GF-D8 (cell line): ENCODE results near the gene TMCO4.
"Not testable (repeated sequence)": the region's sequence is repeated elsewhere in the genome, so short reads cannot be mapped to it uniquely, and the experiment has no call there.

Experiments used
- DNase-seq: peaks from one replicate; lab custom pipeline; 2025; lab: John Stamatoyannopoulos, UW

TMCO4 gene

DNA sequence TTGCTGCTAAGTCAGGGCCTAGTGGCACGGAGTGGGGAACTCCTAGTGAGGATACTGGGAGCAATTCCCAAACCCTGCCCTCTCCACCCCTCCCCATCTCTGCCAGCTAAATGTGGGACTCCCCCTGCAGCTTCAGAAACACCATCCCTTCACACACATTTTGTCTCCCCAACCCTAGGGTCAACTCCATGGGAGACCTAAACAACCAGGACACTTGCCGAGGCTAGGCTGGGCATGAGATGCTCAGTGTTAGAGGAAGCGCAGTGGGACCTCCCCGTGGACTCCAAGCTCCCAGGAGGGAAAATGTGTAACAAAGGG, 13.9 kb upstream of the TMCO4 start:
- no peak for DNase-seq

DNA sequence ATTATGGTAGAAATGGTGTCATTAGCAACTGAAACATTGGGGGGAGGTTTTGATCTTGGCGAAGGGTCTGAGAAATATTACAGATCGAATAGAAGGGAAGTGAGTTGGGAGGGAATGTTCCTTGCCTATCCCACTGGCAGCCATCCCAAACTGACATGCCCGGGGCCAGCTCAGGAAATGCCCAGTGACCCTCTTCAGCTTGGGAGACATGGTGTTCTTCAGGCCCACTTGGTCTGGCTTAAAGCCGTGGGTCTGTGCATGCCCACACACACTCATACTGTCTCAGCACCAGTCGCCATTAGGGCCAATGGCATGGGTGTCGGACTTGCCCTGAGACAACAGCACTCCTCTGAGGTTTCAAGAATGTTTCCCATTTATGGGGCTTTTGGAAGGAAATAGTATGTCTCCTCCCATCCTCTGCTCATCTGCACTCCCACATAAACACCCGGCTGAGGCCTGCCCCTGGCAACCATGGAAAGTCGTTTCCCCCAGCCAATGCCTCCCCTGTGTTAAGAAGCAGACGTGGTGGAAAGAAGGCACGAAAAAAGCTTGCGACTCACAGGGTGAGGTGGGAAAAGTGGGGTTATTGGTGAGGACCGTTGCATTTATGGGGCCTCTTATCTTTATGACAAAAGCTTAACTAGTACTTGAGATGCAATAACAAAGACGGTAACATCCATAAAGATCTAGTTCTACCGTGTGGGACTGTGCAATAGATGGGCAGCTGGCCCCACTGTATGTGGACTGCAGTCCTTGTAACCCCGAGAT, 13.3 kb upstream of the TMCO4 start:
- no peak for DNase-seq

DNA sequence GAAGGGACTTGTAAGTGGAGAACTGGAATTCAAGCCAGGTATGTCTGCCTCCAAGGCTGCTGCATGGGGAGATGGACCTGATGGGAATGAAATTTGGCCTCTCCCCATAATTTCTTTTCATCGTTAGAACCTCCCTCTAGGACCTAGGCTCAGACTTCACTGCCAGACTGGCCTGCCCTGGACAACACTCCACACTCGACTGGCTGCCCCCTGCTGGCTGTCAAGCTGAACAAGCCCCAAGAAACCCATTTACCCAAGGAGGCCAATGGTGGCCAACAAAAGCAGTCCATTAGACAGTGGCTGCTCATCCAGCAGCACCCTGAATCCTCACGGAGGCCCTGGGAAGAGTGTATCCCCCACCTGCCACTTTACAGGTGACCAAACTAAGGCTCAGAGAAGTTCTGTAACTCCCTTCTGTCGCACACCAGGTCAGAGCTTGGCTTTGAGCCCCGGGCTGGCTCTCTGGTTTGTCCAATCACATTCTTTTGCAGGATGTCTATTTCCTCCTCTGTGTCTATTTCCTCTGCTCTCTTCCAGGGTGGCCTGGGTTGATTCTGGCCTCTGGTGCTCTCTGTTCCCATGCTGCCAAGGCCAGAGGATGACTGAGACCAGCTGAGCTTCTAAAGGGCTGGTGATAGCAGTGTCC, 11.6 kb upstream of the TMCO4 start:
- DNase-seq: no peak

DNA sequence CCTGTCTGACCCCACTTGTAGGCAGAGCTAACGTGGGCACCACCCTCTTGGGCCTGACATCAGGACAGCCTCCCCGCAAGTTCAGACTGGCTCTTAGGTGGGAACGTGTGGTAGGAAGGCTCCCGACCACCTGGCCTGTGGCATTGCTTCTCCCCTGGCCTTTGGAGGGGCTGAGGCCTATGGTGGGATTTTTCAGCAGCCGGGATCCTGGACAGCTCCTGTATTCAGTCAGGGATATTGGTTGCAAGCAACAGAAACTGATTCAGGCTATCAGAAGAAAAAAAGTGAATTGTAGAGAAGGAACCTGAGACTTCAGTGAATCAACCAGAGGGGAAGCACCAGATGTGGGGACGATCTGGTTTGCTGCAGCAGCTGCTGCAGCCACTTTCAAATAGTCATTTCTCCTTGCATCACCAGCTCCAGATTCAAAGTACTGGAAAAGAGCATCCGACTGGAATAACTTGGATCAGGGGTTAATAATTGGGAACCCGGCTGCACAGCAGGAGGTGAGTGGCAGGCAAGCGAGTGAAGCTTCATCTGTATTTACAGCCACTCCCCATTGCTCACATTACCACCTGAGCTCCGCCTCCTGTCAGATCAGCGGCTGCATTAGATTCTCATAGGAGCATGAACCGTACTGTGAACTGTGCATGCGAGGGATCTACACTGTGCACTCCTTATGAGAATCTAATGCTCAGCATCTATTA, 9.5 kb upstream of the TMCO4 start:
- no peak for DNase-seq

DNA sequence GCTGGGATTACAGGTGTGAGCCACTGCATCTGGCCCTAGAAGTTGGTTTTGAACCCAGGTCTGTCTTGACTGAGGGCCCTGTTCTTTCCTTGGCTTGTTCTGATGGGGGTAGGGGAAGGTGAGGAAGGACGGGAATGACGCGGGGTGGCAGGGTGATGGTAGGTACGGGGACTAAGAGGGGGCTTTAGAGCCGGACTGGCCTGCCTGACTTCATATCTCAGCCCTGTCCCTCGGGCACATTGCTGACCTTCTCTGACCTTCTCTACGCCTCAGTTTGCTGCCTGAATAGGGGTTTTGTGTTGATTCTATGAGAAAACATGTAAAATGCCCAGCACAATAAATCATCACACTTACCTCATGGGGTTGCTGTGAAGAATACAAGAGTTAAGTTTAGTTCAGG, 8.6 kb upstream of the TMCO4 start:
- DNase-seq: no peak

DNA sequence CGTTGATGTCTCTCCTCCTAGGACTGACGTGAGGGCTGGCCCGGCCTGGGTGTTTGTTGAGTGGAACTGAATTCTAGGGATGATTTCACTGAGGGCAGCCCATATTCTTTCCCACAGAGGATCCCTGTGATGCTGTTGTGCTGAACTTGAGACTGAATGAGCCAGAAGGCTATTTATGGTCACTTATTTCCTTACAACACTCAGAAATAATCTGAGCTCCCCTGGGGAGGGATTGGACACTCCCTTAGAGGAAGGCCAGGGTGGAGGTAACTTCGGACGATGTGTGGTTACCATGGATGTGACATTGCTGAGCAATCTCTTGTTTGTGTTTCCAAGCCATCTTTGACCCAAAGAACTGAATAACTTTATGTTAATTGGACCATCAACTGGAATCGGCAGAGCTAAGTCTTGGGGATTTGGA, 5.1 kb upstream of the TMCO4 start:
- no peak for DNase-seq

DNA sequence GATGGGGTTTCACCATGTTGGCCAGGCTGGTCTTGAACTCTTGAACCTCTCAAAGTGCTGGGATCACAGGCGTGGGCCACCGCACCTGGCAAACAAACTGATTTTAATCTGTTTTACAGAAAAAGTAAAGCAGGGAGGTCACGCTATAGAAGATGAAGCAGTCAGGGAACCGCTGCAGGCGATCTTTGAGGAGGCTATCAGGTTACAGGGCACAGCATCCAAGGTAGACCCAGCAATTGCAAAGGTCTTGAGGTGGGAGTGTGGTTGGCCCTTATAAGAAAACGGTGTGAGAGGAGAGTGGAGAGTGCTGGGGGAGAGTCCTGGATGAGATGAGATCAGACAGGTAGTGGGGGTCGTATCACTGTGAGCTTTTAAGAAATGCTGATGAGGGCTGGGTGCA, 2.6 kb upstream of the TMCO4 start:
- DNase-seq: no peak

DNA sequence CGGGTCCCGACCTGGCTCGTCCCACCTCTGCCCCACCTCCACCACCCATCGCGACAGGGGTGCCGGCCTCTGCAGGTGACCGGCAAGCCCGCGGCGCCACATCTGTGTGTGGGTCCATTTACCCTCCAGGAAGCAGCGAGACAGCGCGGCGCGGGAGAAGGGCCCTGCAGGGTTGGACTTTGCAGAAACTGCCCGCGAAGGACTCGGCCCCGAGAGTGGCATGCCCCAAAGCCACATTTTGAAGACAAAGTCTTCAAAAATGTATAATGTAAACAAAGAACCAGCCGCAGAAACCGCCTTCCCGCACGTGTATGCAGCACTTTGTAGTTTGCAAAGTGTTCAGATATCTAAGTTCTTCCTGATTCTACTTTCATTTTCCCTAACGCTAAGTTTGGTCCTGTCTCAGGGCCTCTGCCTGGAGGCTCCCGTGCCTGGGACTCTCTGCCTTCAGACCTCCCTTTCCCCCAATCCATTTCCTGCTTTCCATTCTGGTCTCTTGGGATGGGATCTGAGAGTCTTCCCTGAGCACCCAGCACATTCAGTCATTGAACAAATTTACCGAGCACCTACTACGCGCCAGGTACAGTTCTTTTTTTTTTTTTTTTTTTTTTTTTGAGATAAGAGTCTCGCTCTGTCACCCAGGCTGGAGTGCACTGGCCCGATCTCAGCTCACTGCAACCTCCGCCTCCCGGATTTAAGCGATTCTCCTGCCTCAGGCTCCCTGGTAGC, 524 bp upstream of the TMCO4 start:
- peak; percentile 43 for DNase-seq

DNA sequence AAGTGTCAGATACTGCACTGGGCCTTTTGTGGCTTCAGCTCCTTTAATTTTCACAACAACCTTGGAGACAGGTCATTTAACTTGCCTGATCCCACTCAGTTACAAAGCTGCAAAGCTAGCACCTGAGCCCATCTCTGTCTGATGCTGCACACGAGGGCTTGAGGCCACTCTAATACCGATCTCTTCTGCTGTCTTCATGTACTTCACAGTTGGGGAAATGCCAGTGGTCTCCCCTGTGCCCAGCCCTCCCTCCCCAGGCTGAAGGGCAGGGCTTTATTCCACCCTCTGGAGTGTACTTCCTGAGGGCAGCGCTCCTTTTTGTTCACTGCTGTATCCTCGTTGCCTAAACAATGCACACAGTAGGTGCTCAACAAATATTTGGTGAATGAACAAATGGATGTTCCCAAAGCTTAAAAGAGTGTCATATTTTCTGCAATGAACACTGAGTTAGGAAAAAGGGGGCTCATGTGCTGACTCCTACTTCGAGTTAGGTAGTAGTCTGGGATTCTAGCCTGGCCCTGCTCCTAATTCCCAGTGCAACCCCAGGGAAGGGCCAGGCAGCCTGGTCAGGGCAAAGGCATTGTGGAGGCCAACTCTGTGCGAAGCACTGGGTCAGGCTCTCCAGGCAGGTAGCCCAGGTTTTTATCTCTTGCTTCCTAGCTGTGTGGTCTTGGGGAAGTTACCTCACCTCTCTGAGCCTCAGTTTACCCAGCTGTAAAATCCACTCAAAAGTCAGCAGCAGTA, 1.1 kb downstream of the TMCO4 start:
- DNase-seq: no peak

DNA sequence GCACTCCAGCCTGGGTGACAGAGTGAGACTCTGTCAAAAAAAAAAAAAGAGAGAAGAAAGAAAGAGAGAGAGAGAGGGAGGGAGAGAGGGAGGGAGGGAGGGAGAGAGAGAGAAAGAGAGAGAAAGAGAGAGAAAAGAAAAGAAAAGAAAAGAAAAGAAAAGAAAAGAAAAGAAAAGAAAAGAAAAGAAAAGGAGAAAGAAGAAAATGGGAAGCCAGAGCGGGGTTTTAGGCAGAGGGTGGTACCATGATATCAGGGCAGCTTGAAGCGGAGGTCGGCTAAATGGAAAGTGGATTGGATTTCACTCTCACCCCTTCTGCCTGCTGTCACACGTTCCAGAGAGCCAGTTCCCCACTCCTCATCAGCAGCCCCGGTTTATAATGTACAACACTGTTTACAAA, 1.9 kb downstream of the TMCO4 start:
- DNase-seq: no peak

DNA sequence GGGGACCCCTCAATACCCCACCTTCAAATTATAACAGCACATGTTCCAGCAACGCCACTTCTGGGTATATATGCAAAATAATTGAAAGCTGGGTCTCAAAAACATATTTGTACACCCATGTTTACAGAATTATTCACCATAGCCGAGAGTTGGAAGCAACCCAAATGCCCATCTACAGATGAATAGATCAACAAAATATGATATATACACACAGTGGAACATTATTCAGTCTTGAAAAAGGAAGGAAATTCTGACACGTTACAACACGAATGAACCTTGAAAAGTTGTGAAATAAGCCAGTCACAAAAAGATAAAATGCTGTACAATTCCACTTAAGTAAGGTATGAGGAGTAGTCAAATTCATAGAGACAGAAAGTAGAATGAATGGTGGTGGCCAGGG, 5.1 kb downstream of the TMCO4 start:
- DNase-seq: no peak

DNA sequence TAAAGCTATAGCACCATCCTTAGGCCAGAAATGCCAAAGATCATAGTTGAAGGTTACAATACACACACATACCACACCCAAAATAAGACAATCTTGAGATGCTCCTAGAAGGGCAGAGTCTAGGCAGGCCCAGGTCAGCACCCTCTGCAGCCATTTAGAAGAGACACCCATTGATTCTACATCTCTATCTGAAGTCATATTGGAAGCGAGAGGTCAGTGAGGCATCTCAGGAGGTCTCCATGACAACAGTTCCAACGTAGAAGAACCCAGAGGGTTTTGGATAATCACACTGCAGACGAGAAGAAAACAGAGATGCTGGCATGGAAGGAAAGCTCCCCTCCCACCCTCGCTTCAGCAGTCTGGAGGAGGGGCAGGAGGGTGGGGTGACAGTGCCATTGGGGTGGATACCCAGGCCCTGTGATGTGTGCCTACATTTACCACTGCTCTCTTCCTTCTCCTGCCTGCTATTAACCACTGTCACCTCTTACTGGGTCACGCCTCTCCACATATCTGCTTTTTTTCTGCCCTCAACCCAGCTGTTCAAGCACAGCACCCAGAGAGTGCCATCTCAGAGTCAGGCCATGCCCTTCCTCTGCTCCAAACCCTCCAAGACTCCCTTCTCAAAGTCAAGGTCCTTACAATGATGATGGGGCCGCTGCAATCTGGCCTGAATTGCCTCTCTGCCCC, 6.2 kb downstream of the TMCO4 start:
- DNase-seq: no peak

DNA sequence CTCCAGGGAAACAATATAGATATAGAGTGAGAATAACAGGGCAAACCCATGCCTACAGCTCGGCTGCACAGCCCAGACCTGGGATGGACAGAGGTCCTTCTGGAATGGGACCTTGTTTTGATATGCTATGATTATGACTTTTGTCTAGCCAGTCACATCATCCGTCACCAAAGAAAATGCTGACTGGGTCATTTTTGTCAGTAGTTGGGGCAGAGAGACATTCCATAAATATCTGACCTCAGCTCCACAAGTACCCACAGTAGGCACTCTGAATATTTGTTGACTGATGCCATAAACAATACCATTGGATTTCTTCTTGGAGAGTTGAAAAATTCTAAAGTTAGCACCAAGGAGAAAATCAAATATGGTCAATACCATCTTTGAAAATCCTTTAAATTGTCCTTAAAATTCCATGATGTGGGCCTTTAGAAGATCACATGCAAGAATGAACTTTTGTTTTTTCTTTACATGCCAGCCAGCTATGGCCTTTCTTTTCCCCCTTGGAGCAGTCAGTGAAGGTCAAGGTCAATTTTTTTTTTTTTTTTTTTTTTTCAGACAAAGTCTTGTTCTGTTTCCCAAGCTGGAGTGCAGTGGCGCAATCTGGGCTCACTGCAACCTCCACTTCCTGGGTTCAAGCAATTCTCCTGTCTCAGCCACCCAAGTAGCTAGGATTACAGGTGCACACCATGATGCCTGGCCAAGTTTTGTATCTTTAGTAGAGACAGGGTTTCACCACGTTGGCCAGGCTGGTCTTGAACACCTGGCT, 7.3 kb downstream of the TMCO4 start:
- no peak for DNase-seq

DNA sequence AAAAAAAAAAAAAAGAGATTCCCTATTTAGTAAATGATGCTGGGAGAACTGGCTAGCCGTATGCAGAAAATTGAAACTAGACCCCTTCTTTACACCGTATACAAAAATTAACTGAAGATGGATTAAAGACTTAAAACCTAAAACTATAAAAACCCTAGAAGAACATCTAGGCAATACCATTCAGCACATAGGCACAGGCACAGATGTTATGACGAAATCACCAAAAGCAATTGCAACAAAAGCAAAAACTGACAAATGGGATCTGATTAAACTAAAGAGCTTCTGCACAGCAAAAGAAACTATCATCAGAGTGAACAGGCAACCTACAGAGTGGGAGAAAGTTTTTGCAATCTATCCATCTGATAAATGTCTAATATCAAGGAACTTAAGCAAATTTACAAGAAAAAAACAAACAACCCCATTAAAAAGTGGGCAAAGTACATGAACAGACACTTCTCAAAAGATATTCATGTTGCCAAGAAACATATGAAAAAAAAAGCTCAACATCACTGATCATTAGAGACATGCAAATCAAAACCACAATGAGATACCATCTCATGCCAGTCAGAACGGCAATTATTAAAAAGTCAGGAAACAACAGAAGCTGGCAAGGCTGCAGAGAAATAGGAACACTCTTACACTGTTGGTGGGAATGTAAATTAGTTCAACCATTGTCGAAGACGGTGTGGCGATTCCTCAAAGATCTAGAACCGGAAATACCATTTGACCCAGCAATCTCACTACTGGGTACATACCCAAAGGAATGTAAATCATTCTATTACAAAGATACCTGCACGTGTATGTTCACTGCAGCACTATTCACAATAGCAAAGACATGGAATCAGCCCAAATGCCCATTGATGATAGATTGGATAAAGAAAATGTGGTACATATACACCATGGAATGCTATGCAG, 9.4 kb downstream of the TMCO4 start:
- DNase-seq: not testable (repeated sequence)

DNA sequence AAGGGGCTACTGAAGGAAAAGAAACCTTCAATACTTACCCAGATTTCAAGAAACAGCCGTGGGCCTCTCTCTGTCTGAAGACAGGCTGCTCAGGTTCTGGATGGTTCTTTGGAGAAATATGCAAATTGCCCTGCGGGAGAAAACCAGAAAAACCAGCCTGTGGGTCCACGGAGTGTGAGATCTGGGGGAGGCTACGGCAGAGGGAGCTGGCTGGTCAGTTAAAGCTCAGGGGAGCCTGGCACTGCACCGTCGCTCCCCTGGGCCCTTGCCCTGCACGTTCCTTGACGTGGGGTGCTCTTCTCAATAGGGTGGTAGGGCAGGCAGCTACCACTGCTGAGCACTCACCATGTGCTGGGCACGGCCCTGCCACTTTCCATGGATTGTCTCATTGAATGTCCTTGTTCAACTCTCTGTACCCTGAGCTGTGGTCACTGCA, 12.7 kb downstream of the TMCO4 start:
- DNase-seq: no peak

DNA sequence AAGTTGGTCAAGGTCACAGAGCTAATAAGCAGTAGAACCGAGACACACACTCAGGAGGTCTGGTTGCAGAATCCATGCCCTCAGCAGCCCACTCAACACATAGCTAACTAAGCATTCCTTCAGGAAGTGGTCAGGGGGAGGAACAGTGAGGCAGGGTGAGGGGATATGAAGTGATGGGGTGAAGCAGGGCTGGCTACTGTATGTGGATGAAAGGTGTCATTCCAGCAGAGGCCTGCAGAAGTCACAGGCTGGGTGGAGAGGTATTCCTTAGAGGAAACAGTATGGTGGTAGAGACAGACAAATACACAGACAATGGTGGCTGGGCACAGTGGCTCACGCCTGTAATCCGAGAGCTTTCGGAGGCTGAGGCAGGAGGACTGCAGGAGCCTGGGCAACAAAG, 14.1 kb downstream of the TMCO4 start:
- DNase-seq: no peak

DNA sequence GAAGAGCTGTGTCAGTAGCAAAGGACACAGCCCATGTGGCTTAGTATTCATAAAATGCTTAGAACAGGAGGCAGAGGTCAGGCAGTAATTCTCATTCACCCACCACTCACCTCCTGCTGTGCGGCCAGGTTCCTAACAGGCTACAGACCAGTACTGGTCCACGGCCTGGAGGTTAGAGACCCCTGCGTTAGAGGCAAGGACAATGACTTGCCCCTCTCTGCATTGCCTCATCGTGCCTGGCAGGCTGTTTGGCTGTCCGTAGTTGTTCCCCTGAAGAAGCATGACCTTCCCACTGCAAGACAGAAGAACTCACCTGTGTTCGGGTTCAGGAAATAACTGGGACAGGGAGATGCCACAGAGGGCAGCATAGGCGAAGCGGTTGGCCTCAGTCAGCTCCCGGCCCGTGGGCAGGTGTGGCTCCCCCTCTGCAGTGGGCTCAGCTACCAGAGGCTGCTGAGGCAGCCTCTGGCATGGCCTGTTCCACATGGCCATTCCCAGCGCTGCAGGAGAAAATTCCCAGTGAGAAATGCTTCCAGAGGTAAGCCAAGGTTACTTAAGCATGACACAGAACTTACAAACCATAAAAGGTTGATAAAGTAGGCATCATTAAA, 19.3 kb downstream of the TMCO4 start:
- DNase-seq: no peak

DNA sequence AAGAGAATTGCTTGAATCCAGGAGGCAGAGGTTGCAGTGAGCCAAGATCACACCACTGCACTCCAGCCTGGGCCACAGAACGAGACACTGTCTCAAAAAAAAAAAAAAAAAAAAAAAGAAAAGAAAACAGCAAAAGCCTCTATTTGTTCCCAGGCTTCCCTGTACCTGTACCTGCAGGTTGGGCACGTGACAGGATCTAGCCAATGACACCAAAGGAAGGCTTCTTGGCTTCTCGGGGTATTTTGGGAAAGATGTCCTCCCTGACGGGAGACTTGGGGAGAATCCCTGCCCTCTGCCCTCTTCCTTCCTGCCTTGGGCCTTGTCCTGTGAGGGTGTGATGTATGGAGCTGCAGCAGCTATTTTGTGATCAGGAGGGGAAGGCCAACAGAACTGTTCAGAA, 22.8 kb downstream of the TMCO4 start:
- no peak for DNase-seq

DNA sequence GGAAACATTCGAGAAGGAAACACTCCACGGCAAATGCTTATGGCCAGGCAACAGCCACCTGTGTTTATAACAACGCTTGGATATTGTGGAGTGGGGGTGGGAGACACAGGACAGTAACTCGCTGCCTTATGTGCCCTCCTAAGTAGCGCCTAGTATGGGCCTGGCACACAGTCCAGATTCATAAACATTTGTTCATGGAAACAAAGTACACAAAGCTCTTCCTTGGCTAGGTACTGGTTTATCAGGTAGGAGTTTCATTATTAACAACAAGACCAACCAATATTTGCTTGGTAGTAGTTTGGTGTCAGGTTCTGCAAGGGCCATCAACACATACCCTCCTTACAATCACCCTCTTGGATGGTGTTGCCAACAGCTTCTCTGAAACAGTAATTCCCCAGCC, 23.4 kb downstream of the TMCO4 start:
- DNase-seq: no peak
